ENCODE data around the gene COX5A. TPM values are rescaled to one million over a fixed set of nuclear protein-coding genes. Genes with fewer than 3 reads are reported as not detected.

Gene COX5A
- total RNA-seq, 1 donor from 2014 or later: 138 TPM

DNA sequence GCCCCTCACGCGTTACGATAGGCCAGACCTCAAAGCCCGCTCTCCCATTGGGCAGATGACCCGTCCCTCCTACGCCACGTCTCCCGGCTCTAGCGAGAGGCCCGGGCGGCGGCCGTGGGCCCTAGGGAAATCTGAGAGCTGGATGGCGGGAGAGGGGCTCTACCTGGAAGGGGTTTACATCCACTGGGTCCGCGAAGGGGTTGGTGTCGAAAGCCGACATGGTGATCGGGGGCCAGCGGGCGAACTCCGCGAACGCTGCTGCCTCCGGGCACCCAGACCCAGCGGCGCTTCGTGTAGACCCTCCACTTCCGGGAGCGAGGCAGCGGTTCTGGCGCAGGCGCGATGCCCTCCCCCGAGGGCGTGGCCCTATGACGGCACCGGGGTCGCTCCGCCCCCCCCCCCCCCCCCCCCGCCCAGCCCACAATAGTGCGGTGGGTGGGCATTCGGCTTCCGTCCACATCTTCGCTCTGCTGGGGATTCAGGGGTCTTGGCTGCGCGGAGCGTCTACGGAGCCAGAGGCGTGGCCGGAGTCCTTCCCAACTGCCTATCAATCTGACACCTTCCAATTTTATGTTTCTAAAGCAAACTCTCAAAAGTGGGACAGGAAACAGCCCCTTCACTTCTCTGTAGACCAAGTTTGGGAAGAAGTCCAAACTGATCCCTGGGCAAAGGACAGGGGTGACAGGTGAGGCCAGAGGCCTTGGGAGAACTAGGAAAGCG is 64.7 kb downstream of the COX5A start, which contains the start of gene SCAMP2:
Gene SCAMP2 (minus strand): TSS at position 330 of the 720 bp plus-strand sequence. CDS start 110 bp downstream, at position 220.
- H3K4me1 ChIP-seq: peaks cover 42% of the 10 kb centered on the region

DNA sequence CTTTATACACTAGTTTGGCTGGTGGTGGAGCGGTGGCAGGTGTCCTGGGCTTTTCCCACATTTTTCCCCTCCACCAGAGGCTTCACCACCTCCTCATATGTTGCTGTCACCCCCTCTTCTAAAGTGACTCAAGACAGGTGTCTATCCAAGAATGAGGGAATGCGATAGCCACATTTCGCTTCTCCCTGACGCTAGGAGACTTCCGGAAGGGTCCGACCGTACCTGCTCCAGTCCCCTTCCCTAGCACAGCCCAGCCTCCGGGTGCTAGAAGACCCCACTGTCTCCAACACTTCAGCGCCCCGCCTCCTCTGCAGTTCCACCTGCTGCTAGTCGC is 65.2 kb downstream of the COX5A start:
- Histone ChIP-seq H3K27ac (peak overlapping the region; percentile 97), H3K9me3 (no peaks in the 10 kb centered on the region), H3K27me3 (no peaks in the 10 kb centered on the region), H3K36me3 (no peaks in the 10 kb centered on the region), H3K4me3 (peak overlapping the region; percentile 70), H3K4me1 (peaks cover 48% of the 10 kb centered on the region)
- TF ChIP-seq, protein P1, sequence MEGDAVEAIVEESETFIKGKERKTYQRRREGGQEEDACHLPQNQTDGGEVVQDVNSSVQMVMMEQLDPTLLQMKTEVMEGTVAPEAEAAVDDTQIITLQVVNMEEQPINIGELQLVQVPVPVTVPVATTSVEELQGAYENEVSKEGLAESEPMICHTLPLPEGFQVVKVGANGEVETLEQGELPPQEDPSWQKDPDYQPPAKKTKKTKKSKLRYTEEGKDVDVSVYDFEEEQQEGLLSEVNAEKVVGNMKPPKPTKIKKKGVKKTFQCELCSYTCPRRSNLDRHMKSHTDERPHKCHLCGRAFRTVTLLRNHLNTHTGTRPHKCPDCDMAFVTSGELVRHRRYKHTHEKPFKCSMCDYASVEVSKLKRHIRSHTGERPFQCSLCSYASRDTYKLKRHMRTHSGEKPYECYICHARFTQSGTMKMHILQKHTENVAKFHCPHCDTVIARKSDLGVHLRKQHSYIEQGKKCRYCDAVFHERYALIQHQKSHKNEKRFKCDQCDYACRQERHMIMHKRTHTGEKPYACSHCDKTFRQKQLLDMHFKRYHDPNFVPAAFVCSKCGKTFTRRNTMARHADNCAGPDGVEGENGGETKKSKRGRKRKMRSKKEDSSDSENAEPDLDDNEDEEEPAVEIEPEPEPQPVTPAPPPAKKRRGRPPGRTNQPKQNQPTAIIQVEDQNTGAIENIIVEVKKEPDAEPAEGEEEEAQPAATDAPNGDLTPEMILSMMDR (IDR thresholded peaks at IDR 0.05): no peak
- intact Hi-C loops (cut with DNase I): no loop called here
- ATAC-seq (no peak), DNase-seq (no peak)

More for the DNA sequence above, 64.7 kb downstream of the COX5A start, which contains the start of gene SCAMP2:
- TF ChIP-seq, protein P1 (IDR thresholded peaks at IDR 0.05): no peak
- DNase-seq: peak; percentile 97
- H3K4me3 ChIP-seq: peak within 1 kb of the TSS; percentile 70
- no peaks in the 10 kb centered on the region for H3K36me3 ChIP-seq
- no peaks in the 10 kb centered on the region for H3K9me3 ChIP-seq
- intact Hi-C loops (cut with DNase I): no loop called here
- H3K27ac ChIP-seq: peak within 1 kb of the TSS; percentile 97
- peak; percentile 95 for ATAC-seq
- H3K27me3 ChIP-seq: no peaks in the 10 kb centered on the region

DNA sequence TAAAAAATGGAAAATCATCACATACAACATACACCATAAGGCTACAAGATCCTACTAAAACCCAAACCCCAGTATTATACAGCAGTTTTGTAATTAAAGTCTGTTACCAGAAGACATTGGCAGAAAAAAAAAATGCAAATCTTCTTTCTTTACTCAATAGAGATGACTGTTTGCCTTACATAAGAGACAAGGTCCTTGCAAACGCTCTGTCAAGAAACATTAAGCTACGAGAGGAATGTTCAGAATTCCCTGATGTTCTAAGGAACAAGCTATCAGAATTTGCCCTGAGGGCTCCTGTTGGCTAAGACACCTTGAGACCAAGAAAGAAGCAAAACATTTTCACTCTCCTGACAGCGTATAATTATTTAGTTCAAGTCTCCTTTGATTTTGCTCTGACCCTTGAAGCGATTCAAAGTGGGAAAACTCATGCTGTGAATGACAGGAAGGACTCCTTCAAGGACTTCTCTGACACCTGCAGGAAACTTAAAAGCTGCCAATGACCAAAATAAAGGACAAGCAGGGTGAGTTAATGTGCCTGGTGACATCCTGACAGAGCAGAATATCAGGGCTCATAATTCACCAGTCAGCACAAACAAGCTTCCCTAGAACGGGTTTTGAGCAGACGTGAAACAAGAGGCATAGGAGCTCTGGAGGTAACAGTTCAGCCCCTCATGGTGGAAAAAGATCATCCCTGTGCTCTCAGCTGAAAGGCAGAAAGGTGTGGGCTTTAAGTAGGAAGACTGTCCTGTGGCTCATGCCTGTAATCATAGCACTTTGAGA is 67.2 kb downstream of the COX5A start:
- Histone ChIP-seq H3K4me1 (peaks cover 65% of the 10 kb centered on the region), H3K4me3 (peak overlapping the region; percentile 17), H3K9me3 (no peaks in the 10 kb centered on the region), H3K36me3 (no peaks in the 10 kb centered on the region), H3K27ac (peak overlapping the region; percentile 71), H3K27me3 (no peaks in the 10 kb centered on the region)
- no peak for ATAC-seq
- intact Hi-C loops (cut with DNase I): no loop called here
- TF ChIP-seq, protein P1 (IDR thresholded peaks at IDR 0.05): no peak
- no peak for DNase-seq

Other genes with a start within 250 kb of the COX5A start
- gene EDC3, start 242.0 kb downstream of the COX5A start, total RNA-seq: 31.5 TPM
- 2.4 TPM for gene CYP1A1, start 212.5 kb downstream of the COX5A start, total RNA-seq
- 0.32 TPM for gene CYP1A2, start 189.2 kb downstream of the COX5A start, total RNA-seq
- 65.6 TPM for gene CSK, start 156.0 kb downstream of the COX5A start, total RNA-seq
- gene LMAN1L, start 125.2 kb downstream of the COX5A start, total RNA-seq: not detected
- not detected for gene CPLX3, start 111.4 kb downstream of the COX5A start, total RNA-seq
- gene ULK3, start 94.9 kb downstream of the COX5A start, total RNA-seq: 43.9 TPM
- 115 TPM for gene SCAMP2, start 64.7 kb downstream of the COX5A start, total RNA-seq
- 26.7 TPM for gene MPI, start 48.0 kb downstream of the COX5A start, total RNA-seq
- 75.4 TPM for gene FAM219B, start 31.2 kb downstream of the COX5A start, total RNA-seq
- gene RPP25, start 18.7 kb upstream of the COX5A start, total RNA-seq: 20.2 TPM
- gene SCAMP5, start 57.5 kb upstream of the COX5A start, total RNA-seq: 2.6 TPM
- 13.1 TPM for gene PPCDC, start 85.5 kb upstream of the COX5A start, total RNA-seq